Neural progenitor cell (in vitro differentiated cells): ENCODE data around the gene MRPL53. TPM values are rescaled to one million over a fixed set of nuclear protein-coding genes. Genes with fewer than 3 reads are reported as not detected.
A peak's percentile ranks its signal among the peaks of the same experiment; 100 is the strongest.
"Not testable (repeated sequence)": the region's sequence is repeated elsewhere in the genome, so short reads cannot be mapped to it uniquely, and the experiment has no call there.

ENCODE experiments used
- DNase-seq: peaks from one replicate; pipeline ENCODE4 v3.0.0-alpha.2; 2016; ENCODE audit warnings: low spot score
- H2AFZ ChIP-seq: fragments of 200-600 bp; sonication (generic); replicated peaks from 2 replicates; pipeline ENCODE4 v1.6.1; 2016; ENCODE audit warnings: antibody characterized with exemption
- H3F3A ChIP-seq: fragments of 200-600 bp; sonication (generic); 2 replicates; pipeline ENCODE4 v1.6.1; 2016; ENCODE audit warnings: antibody characterized with exemption, low read depth
- H3K27ac ChIP-seq: fragments of 200-600 bp; sonication (generic); 2 replicates; pipeline ENCODE4 v1.5.1; 2016; ENCODE audit warnings: mild to moderate bottlenecking
- H3K27me3 ChIP-seq: fragments of 200-600 bp; sonication (generic); 2 replicates; pipeline ENCODE4 v1.6.1; 2016; ENCODE audit warnings: mild to moderate bottlenecking, moderate library complexity
- H3K36me3 ChIP-seq: fragments of 200-600 bp; sonication (generic); 2 replicates; pipeline ENCODE4 v1.5.1; 2016
- H3K4me1 ChIP-seq: fragments of 200-600 bp; sonication (generic); 2 replicates; pipeline ENCODE4 v1.6.1; 2016; ENCODE audit warnings: mixed run types
- H3K4me2 ChIP-seq: fragments of 200-600 bp; sonication (generic); 2 replicates; pipeline ENCODE4 v1.6.1; 2016
- H3K4me3 ChIP-seq: fragments of 200-600 bp; sonication (generic); 2 replicates; pipeline ENCODE4 v1.5.1; 2016
- H3K79me2 ChIP-seq: fragments of 200-600 bp; sonication (generic); 2 replicates; pipeline ENCODE4 v1.6.1; 2016; ENCODE audit warnings: low read depth
- H3K9ac ChIP-seq: fragments of 200-600 bp; sonication (generic); 2 replicates; pipeline ENCODE4 v1.6.1; 2016
- H3K9me3 ChIP-seq: fragments of 200-600 bp; sonication (generic); 2 replicates; pipeline ENCODE4 v1.5.1; 2016; ENCODE audit warnings: low read depth
- H4K20me1 ChIP-seq: fragments of 200-600 bp; sonication (generic); 2 replicates; pipeline ENCODE4 v1.6.1; 2016; ENCODE audit warnings: low read depth
- H3K27ac Mint-ChIP-seq: 3 replicates; pipeline ENCODE4 v1.8.0; 2021; ENCODE audit warnings: mixed read lengths
- H3K27me3 Mint-ChIP-seq: 2 replicates; pipeline ENCODE4 v1.8.0; 2022; ENCODE audit warnings: low read depth, mild to moderate bottlenecking, inconsistent platforms, moderate library complexity, mixed read lengths; ENCODE audit not compliant: insufficient read depth
- H3K36me3 Mint-ChIP-seq: 3 replicates; pipeline ENCODE4 v1.8.0; 2021; ENCODE audit warnings: mixed read lengths
- H3K4me1 Mint-ChIP-seq: 3 replicates; pipeline ENCODE4 v1.8.0; 2021; ENCODE audit warnings: mixed read lengths
- H3K4me3 Mint-ChIP-seq: 3 replicates; pipeline ENCODE4 v1.8.0; 2021; ENCODE audit warnings: mild to moderate bottlenecking, moderate library complexity, mixed read lengths
- H3K9me3 Mint-ChIP-seq: 3 replicates; pipeline ENCODE4 v1.8.0; 2020; ENCODE audit warnings: mixed read lengths
- EZH2 ChIP-seq: fragments of 200-600 bp; sonication (generic); IDR thresholded peaks from 2 replicates; pipeline ENCODE4 v1.6.1; 2017; ENCODE audit warnings: antibody characterized with exemption, mild to moderate bottlenecking, moderate library complexity
- EZH2phosphoT487 ChIP-seq: fragments of 200-600 bp; sonication (generic); IDR thresholded peaks from 2 replicates; pipeline ENCODE4 v1.6.1; 2017; ENCODE audit warnings: antibody characterized with exemption
- total RNA-seq: library from RNA; depleted of rRNA; stranded (reverse); fragments of >200 nt; gene quantifications from 2 replicates; pipeline ENCODE4 v1.2.3, GENCODE V29; 2015; ENCODE audit warnings: low replicate concordance
- TF ChIP-seq, protein P1 (sequence below): fragments of 200-600 bp; sonication (generic); IDR thresholded peaks from 2 replicates; pipeline ENCODE4 v1.5.1; 2017; ENCODE audit warnings: antibody characterized with exemption, mild to moderate bottlenecking

Gene MRPL53
- total RNA-seq, 1 donor from 2014 or later, result 9.8 TPM

DNA sequence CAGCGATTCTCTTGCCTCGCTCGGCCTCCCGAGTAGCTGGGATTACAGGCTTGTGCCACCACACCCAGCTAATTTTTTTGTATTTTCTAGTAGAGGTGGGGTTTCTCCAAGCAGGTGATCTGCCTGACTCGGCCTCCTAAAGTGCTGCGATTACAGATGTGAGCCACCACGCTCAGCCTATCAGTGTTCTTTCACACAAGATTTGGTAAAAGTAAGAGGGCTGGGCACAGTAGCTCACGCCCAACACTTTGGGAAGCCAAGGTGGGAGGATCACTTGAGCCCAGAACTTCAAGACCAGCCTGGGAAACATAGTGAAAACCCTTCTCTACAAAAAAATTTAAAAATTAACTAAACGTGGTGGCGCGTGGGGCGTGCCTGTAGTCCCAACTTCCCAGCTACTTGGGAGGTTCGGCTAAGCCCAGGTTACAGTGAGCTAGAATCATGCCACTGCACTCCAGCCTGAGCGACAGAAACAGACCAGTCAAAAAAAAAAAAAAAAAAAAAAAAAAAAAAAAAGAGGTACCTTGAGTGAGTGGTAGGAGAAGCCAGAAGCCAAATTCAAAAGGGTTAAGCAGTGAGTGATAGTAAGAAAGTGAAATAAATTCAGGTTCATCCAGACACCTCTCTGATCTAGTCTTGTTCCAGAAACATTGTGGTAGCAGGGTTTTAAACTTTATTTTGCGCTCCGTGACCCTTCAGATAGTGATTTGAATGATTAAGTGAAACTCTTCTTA lies 981 bp downstream of the MRPL53 start:
- Mint-ChIP-seq H3K27ac (peak overlapping the region; percentile 98), H3K4me1 (peaks cover 15% of the 10 kb centered on the region), H3K9me3 (no peaks in the 10 kb centered on the region), H3K36me3 (peaks cover 12% of the 10 kb centered on the region), H3K27me3 (peaks cover 9% of the 10 kb centered on the region), H3K4me3 (peak overlapping the region; percentile 97)
- Histone ChIP-seq H3K27me3 (no peaks in the 10 kb centered on the region), H3K9ac (peak overlapping the region; percentile 19), H3K9me3 (no peaks in the 10 kb centered on the region), H3F3A (peaks cover 33% of the 10 kb centered on the region), H3K36me3 (no peaks in the 10 kb centered on the region), H3K4me1 (peaks cover 11% of the 10 kb centered on the region), H3K27ac (peak overlapping the region; percentile 75), H4K20me1 (no peaks in the 10 kb centered on the region), H2AFZ (no peak overlapping the region), H3K4me3 (peak overlapping the region; percentile 63), H3K4me2 (peak overlapping the region; percentile 97), H3K79me2 (peaks cover 4% of the 10 kb centered on the region)
- no peak for DNase-seq
- no peak for TF ChIP-seq EZH2
- no peak for TF ChIP-seq EZH2phosphoT487
- TF ChIP-seq, protein P1, sequence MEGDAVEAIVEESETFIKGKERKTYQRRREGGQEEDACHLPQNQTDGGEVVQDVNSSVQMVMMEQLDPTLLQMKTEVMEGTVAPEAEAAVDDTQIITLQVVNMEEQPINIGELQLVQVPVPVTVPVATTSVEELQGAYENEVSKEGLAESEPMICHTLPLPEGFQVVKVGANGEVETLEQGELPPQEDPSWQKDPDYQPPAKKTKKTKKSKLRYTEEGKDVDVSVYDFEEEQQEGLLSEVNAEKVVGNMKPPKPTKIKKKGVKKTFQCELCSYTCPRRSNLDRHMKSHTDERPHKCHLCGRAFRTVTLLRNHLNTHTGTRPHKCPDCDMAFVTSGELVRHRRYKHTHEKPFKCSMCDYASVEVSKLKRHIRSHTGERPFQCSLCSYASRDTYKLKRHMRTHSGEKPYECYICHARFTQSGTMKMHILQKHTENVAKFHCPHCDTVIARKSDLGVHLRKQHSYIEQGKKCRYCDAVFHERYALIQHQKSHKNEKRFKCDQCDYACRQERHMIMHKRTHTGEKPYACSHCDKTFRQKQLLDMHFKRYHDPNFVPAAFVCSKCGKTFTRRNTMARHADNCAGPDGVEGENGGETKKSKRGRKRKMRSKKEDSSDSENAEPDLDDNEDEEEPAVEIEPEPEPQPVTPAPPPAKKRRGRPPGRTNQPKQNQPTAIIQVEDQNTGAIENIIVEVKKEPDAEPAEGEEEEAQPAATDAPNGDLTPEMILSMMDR, result no peak

DNA sequence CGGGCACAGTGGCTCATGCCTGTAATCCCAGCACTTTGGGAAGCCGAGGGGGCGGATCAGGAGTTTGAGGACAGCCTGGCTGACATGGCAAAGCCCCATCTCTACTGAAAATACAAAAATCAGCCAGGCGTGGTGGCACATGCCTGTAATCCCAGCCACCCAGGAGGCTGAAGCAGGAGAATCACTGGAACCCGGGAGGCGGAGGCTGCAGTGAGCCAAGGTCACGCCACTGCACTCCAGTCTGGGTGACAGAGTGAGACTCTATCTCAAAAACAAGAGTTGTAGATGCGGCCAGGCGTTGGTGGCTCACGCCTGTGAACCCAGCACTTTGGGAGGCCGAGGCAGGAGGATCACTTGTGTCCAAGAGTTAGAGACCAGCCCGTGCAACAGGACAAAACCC lies 1.7 kb downstream of the MRPL53 start:
- not testable (repeated sequence) for H3K79me2 ChIP-seq, H3K27me3 ChIP-seq, H3K27ac ChIP-seq, H3K36me3 ChIP-seq, H4K20me1 ChIP-seq, DNase-seq, H3K27ac Mint-ChIP-seq, H2AFZ ChIP-seq, H3K27me3 Mint-ChIP-seq, H3K4me2 ChIP-seq, H3K4me3 ChIP-seq, H3K9me3 Mint-ChIP-seq, H3K9ac ChIP-seq, H3K9me3 ChIP-seq
- H3K4me3 Mint-ChIP-seq, result peak overlapping the region; percentile 72
- H3F3A ChIP-seq, result peaks cover 33% of the 10 kb centered on the region
- H3K4me1 ChIP-seq, result peaks cover 11% of the 10 kb centered on the region
- peaks cover 17% of the 10 kb centered on the region for H3K4me1 Mint-ChIP-seq
- peaks cover 11% of the 10 kb centered on the region for H3K36me3 Mint-ChIP-seq

DNA sequence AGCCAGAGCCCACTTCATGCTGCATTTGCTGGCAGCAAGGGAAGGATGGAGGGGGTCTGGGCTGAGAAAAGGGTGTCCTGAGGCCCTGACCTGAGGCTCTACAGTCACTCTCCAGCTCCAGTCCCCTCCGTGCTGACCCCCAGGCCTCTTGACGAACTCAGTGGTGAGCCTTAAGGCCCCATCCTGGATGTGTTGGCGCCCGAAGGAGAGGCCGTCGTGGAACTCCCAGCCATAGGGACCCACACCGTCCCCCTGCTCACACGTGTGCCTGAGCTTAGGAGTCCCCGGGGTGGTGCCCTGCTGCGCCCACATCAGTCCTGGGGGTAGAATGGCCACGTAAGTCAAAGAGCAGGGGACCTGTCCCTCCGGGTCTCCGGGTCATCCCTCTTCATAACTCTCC lies 8.1 kb downstream of the MRPL53 start:
- no peak overlapping the region for H3K27ac Mint-ChIP-seq
- Histone ChIP-seq H4K20me1 (no peaks in the 10 kb centered on the region), H3K79me2 (peaks cover 19% of the 10 kb centered on the region), H2AFZ (no peak overlapping the region), H3F3A (peaks cover 28% of the 10 kb centered on the region), H3K9me3 (no peaks in the 10 kb centered on the region), H3K27me3 (no peaks in the 10 kb centered on the region), H3K9ac (peak overlapping the region; percentile 68), H3K36me3 (no peaks in the 10 kb centered on the region), H3K4me2 (peak overlapping the region; percentile 90), H3K27ac (no peak overlapping the region), H3K4me1 (peaks cover 7% of the 10 kb centered on the region), H3K4me3 (peak overlapping the region; percentile 89)
- peak; percentile 23 for DNase-seq
- no peak for TF ChIP-seq EZH2phosphoT487
- TF ChIP-seq, protein P1, result no peak
- no peak for TF ChIP-seq EZH2
- peak overlapping the region; percentile 98 for H3K4me3 Mint-ChIP-seq
- no peaks in the 10 kb centered on the region for H3K9me3 Mint-ChIP-seq
- peaks cover 12% of the 10 kb centered on the region for H3K36me3 Mint-ChIP-seq
- peaks cover 10% of the 10 kb centered on the region for H3K27me3 Mint-ChIP-seq
- H3K4me1 Mint-ChIP-seq, result peaks cover 14% of the 10 kb centered on the region

DNA sequence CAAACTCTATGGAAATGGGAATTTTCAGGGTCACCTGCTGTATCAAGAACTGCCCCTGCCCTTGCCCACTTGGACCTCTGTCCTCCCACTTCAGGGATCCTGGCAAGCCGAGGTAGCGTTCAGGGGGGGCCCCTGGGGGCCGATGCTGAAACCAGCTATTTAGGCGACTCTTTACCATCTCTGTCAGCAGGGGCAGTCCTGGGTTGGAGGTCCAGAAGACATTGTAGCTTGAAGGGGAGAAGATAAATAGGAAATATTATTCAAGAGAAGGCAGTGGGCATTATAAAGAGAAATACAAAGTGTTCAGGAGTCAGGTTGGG lies 9.7 kb downstream of the MRPL53 start:
- H3K36me3 Mint-ChIP-seq, result peaks cover 12% of the 10 kb centered on the region
- peaks cover 22% of the 10 kb centered on the region for H3K4me1 Mint-ChIP-seq
- Histone ChIP-seq H3K36me3 (no peaks in the 10 kb centered on the region), H3K4me1 (peaks cover 9% of the 10 kb centered on the region), H3K27ac (no peak overlapping the region), H4K20me1 (no peaks in the 10 kb centered on the region), H3F3A (peaks cover 30% of the 10 kb centered on the region), H2AFZ (no peak overlapping the region), H3K79me2 (peaks cover 28% of the 10 kb centered on the region), H3K9ac (no peak overlapping the region), H3K27me3 (no peaks in the 10 kb centered on the region), H3K4me2 (no peak overlapping the region), H3K9me3 (no peaks in the 10 kb centered on the region), H3K4me3 (no peak overlapping the region)
- TF ChIP-seq EZH2 (no peak), EZH2phosphoT487 (no peak)
- TF ChIP-seq, protein P1, result no peak
- no peak overlapping the region for H3K27ac Mint-ChIP-seq
- H3K27me3 Mint-ChIP-seq, result peaks cover 15% of the 10 kb centered on the region
- no peaks in the 10 kb centered on the region for H3K9me3 Mint-ChIP-seq
- no peak for DNase-seq
- H3K4me3 Mint-ChIP-seq, result peak overlapping the region; percentile 80
